Measurements from ENCODE around the gene SLAMF9. TPM values are rescaled to one million over a fixed set of nuclear protein-coding genes. Genes with fewer than 3 reads are reported as not detected.

Gene SLAMF9
- total RNA-seq, 1 experiment from 2014 or later, result 0.36 TPM

DNA sequence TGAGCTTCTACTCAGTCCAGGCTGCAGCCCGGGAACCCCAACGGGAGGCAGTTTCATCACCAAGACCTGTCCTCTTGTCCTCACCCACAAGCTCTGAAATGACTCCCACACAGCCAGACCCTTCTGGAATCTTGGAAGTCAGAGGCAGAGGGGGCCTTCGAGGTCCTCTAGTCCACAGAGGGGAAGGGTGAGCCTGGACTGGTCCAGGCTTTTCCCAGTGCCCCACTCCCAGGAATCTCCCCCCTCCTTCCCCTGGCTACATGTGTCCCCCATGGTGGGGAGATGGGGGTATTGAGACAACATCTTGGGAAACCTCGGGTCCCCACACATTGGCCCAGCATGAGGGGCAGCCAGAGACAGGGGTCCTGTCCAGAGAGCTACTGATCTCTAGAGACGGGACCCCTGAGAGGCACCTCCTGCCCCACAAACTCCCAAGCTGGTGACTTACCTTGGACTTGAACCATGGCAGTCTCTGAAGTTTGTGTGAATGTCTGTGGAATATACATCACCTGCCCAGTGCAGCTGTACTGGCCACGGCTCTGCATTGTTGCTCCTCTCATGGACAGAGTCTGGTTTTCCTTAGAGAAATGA lies 19.4 kb upstream of the SLAMF9 start:
- intact Hi-C loops (cut with micrococcal nuclease; ENCODE audit: unreplicated experiment), result no loop called here
- Mint-ChIP-seq H3K36me3 (ENCODE audit: insufficient read depth, unreplicated experiment) (no peaks in the 10 kb centered on the region), H3K27ac (ENCODE audit: unreplicated experiment) (no peak overlapping the region), H3K4me3 (ENCODE audit: unreplicated experiment) (no peak overlapping the region), H3K27me3 (ENCODE audit: insufficient read depth, unreplicated experiment) (no peaks in the 10 kb centered on the region), H3K4me1 (ENCODE audit: low read depth, unreplicated experiment) (peaks cover 20% of the 10 kb centered on the region), H3K9me3 (ENCODE audit: unreplicated experiment) (no peaks in the 10 kb centered on the region)
- Histone ChIP-seq H3K36me3 (ENCODE audit: control insufficient read depth, insufficient read depth, low read length) (no peaks in the 10 kb centered on the region), H3K9me3 (no peaks in the 10 kb centered on the region), H3K4me3 (ENCODE audit: low read depth, low read length) (no peak overlapping the region), H3K4me1 (peaks cover 40% of the 10 kb centered on the region), H3K27me3 (replicated peaks; ENCODE audit: control insufficient read depth, insufficient read depth, low read length) (no peaks in the 10 kb centered on the region)
- ChIA-PET CTCF (interaction anchor here (0.7 to 1.2 kb wide), 2 partner anchors 14 to 34 kb away, joined by 3 read pairs; no protein-coding TSS in a partner anchor), POLR2A (no interaction called here)
- TF ChIP-seq, protein P1, sequence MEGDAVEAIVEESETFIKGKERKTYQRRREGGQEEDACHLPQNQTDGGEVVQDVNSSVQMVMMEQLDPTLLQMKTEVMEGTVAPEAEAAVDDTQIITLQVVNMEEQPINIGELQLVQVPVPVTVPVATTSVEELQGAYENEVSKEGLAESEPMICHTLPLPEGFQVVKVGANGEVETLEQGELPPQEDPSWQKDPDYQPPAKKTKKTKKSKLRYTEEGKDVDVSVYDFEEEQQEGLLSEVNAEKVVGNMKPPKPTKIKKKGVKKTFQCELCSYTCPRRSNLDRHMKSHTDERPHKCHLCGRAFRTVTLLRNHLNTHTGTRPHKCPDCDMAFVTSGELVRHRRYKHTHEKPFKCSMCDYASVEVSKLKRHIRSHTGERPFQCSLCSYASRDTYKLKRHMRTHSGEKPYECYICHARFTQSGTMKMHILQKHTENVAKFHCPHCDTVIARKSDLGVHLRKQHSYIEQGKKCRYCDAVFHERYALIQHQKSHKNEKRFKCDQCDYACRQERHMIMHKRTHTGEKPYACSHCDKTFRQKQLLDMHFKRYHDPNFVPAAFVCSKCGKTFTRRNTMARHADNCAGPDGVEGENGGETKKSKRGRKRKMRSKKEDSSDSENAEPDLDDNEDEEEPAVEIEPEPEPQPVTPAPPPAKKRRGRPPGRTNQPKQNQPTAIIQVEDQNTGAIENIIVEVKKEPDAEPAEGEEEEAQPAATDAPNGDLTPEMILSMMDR (IDR thresholded peaks at IDR 0.05; ENCODE audit: insufficient read depth in 1 of 2, low read depth in 1 of 2, low read length in 1 of 2, severe bottlenecking in 1 of 2, unreplicated experiment in 1 of 2), result no peak
- BruUV-seq (replicated peaks), result no TSS peak
- DNase-seq, result no peak

DNA sequence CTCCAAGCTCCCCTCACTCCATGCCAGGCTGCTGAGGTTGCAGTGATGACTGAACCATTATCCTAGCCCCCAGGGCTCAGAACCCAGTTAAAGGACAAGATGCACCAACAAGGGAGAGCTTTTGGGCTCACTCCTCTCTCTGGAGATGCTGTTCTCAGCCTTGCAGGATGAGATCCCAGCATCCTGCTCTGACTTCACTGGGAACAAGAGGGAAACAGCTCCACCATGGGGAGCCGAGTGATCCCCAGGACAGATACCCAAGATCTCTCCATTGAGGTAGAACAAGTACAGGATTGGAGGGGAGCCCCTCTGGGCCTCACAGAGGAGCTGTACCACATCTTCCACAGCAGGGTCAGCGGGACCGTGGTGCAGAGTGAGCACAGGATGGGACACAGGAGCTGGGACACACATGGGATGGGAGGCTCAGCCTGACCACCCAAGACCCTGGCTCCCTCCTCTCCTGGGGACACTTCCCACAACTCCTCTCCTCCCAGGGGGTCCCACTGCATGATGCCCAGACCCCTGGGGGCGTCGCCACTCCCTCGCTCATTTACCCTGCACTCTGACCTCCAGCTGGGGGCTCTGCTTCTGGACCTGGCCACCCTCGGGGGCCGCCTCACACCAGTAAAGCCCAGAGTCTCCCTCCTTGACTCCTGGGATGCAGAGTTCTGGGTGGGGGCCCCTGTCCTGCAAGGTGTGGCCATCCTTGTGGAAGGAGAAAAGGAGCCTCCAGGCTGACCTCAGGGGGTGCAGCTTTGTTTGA lies 18.6 kb upstream of the SLAMF9 start:
- no peak for DNase-seq
- no TSS peak for BruUV-seq (replicated peaks)
- no peaks in the 10 kb centered on the region for H3K27me3 ChIP-seq (replicated peaks; ENCODE audit: control insufficient read depth, insufficient read depth, low read length)
- H3K4me1 Mint-ChIP-seq (ENCODE audit: low read depth, unreplicated experiment), result peaks cover 20% of the 10 kb centered on the region
- H3K27me3 Mint-ChIP-seq (ENCODE audit: insufficient read depth, unreplicated experiment), result no peaks in the 10 kb centered on the region
- POLR2A ChIA-PET, result no interaction called here
- H3K36me3 Mint-ChIP-seq (ENCODE audit: insufficient read depth, unreplicated experiment), result no peaks in the 10 kb centered on the region
- H3K4me1 ChIP-seq, result peaks cover 44% of the 10 kb centered on the region
- no peaks in the 10 kb centered on the region for H3K36me3 ChIP-seq (ENCODE audit: control insufficient read depth, insufficient read depth, low read length)
- no peaks in the 10 kb centered on the region for H3K9me3 Mint-ChIP-seq (ENCODE audit: unreplicated experiment)
- no peak overlapping the region for H3K4me3 Mint-ChIP-seq (ENCODE audit: unreplicated experiment)
- no peak overlapping the region for H3K4me3 ChIP-seq (ENCODE audit: low read depth, low read length)
- H3K27ac Mint-ChIP-seq (ENCODE audit: unreplicated experiment), result peak overlapping the region; percentile 83
- CTCF ChIA-PET, result interaction anchor here (0.6 to 2.3 kb wide), 5 partner anchors 15 to 57 kb away, joined by 3 to 10 read pairs (median 6); partner anchors contain the start of gene IGSF9
- no peaks in the 10 kb centered on the region; the same call in 1 of the 2 replicates for H3K9me3 ChIP-seq
- TF ChIP-seq, protein P1 (IDR thresholded peaks at IDR 0.05; ENCODE audit: insufficient read depth in 1 of 2, low read depth in 1 of 2, low read length in 1 of 2, severe bottlenecking in 1 of 2, unreplicated experiment in 1 of 2), result no peak
- intact Hi-C loops (cut with micrococcal nuclease; ENCODE audit: unreplicated experiment), result no loop called here

DNA sequence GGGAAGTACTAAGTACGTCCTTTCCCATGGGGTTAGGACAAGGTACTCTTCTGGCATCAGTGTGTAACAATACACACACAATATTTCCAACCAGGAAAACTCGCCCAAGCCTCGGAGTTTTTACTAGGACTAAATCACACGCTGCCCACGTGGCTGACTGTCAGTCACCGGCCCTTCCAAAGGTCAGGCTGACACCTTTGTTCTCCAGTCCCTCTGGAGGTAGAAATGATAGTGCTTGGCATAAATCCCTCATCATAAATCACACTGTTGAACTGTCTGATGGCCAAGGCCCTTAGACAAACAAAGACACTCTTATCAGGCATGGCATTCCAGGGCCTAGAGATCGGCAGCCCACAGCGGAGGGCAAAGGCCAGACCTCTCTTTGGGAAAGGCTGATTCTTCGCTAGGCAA lies 16.9 kb upstream of the SLAMF9 start:
- TF ChIP-seq, protein P1 (IDR thresholded peaks at IDR 0.05; ENCODE audit: insufficient read depth in 1 of 2, low read depth in 1 of 2, low read length in 1 of 2, severe bottlenecking in 1 of 2, unreplicated experiment in 1 of 2), result peak; percentile 9 to 29
- Mint-ChIP-seq H3K4me1 (ENCODE audit: low read depth, unreplicated experiment) (peaks cover 20% of the 10 kb centered on the region), H3K27ac (ENCODE audit: unreplicated experiment) (peak overlapping the region; percentile 83), H3K27me3 (ENCODE audit: insufficient read depth, unreplicated experiment) (no peaks in the 10 kb centered on the region), H3K9me3 (ENCODE audit: unreplicated experiment) (peaks cover 14% of the 10 kb centered on the region), H3K4me3 (ENCODE audit: unreplicated experiment) (peak overlapping the region; percentile 12), H3K36me3 (ENCODE audit: insufficient read depth, unreplicated experiment) (no peaks in the 10 kb centered on the region)
- no TSS peak for BruUV-seq (replicated peaks)
- CTCF ChIA-PET, result interaction anchor here (1.1 to 2.3 kb wide), 5 partner anchors 21 to 37 kb away, joined by 3 to 10 read pairs (median 6); partner anchors contain the start of gene IGSF9
- Histone ChIP-seq H3K36me3 (ENCODE audit: control insufficient read depth, insufficient read depth, low read length) (no peaks in the 10 kb centered on the region), H3K4me3 (ENCODE audit: low read depth, low read length) (no peak overlapping the region), H3K27me3 (replicated peaks; ENCODE audit: control insufficient read depth, insufficient read depth, low read length) (no peaks in the 10 kb centered on the region), H3K4me1 (peaks cover 44% of the 10 kb centered on the region), H3K9me3 (no peaks in the 10 kb centered on the region; the same call in none of the 2 replicates)
- POLR2A ChIA-PET, result no interaction called here
- DNase-seq, result peak; percentile 92 to 95
- intact Hi-C loops (cut with micrococcal nuclease; ENCODE audit: unreplicated experiment), result loop anchor here (1.0 kb wide), 5 partner anchors 12 to 35 kb away; partner anchors contain the start of gene IGSF9

Measured in Caco-2 (cell line).